ENCODE data around the gene TIMM8B. TPM values are rescaled to one million over a fixed set of nuclear protein-coding genes. Genes with fewer than 3 reads are reported as not detected.

Gene TIMM8B
- polyA plus RNA-seq, 3 donors, result 27.9 to 160 (median 143) TPM

DNA sequence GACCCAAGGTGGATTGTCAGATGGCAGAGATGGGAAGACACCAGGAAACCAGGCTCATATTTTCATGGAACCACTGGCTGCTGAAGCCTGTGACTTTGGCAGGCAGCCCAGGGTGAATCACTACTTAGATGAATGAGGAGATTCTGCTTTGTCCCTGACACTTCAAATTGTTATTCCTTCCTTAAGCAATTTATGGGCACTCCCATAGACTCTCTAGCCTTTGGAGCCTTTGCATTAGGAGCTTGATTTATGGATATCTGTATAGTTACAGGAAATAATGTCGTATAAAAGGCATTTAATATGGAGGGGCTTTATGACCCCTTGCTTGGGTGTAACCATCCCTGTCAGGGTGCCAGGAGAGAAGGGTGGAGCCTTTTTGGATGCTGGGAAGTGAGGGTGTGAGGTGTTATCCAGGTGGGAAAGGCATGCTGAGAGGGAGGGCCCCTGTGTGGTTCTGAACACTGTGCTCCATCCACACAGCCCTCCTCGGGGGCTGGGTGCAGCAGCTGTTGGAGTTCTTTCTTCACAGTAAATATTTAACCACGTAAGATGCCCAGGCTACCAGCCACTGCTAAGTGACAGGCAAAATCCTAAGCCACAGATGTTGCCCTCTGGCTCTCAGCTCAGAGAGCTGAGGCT, 42.0 kb upstream of the TIMM8B start:
- no peak for DNase-seq
- TF ChIP-seq, protein P1, sequence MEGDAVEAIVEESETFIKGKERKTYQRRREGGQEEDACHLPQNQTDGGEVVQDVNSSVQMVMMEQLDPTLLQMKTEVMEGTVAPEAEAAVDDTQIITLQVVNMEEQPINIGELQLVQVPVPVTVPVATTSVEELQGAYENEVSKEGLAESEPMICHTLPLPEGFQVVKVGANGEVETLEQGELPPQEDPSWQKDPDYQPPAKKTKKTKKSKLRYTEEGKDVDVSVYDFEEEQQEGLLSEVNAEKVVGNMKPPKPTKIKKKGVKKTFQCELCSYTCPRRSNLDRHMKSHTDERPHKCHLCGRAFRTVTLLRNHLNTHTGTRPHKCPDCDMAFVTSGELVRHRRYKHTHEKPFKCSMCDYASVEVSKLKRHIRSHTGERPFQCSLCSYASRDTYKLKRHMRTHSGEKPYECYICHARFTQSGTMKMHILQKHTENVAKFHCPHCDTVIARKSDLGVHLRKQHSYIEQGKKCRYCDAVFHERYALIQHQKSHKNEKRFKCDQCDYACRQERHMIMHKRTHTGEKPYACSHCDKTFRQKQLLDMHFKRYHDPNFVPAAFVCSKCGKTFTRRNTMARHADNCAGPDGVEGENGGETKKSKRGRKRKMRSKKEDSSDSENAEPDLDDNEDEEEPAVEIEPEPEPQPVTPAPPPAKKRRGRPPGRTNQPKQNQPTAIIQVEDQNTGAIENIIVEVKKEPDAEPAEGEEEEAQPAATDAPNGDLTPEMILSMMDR (IDR thresholded peaks at IDR 0.05), result no peak
- H3K4me3 Mint-ChIP-seq, result no peak overlapping the region
- peaks cover 0 to 4% of the 10 kb centered on the region in 2 donors for H3K36me3 Mint-ChIP-seq
- no peak overlapping the region for H2AFZ ChIP-seq (ENCODE audit: insufficient read depth, low read depth, low read length, poor library complexity, severe bottlenecking)
- WGBS (ENCODE audit: insufficient coverage), result 75% methylated on average over 2 of the region's 3 CpGs
- no peak overlapping the region for H3K9ac ChIP-seq (ENCODE audit: insufficient read depth, low read length, poor library complexity, severe bottlenecking)
- peaks cover 0 to 2% (median 0%) of the 10 kb centered on the region in 3 donors for H3K27me3 Mint-ChIP-seq (ENCODE audit: low read depth in 3 of 3)
- H3K4me1 ChIP-seq (ENCODE audit: control insufficient read depth in 1 of 2, insufficient read depth in 2 of 2, low read length in 2 of 2), result peaks cover 23 to 25% of the 10 kb centered on the region in 2 donors
- peaks cover 27% of the 10 kb centered on the region for H3K4me1 Mint-ChIP-seq
- H3K79me2 ChIP-seq (ENCODE audit: insufficient read depth, low read length), result no peaks in the 10 kb centered on the region
- no peak overlapping the region for H3K4me2 ChIP-seq (replicated peaks; ENCODE audit: extremely low read depth, low read length, poor library complexity, severe bottlenecking)
- H3K9me3 Mint-ChIP-seq, result peaks cover 0 to 1% (median 0%) of the 10 kb centered on the region in 7 donors
- no peak overlapping the region for H3K4me3 ChIP-seq (replicated peaks in 1 of 3; ENCODE audit: low read depth in 2 of 3, low read length in 3 of 3)
- H3K9me3 ChIP-seq (replicated peaks in 1 of 2; ENCODE audit: control insufficient read depth in 1 of 2, insufficient read depth in 1 of 2, low read length in 2 of 2), result no peaks in the 10 kb centered on the region
- no peaks in the 10 kb centered on the region for H3K36me3 ChIP-seq (replicated peaks in 1 of 2; ENCODE audit: control insufficient read depth in 1 of 2, insufficient read depth in 2 of 2, low read length in 2 of 2)
- H3K27ac ChIP-seq (ENCODE audit: low read depth in 1 of 2, low read length in 2 of 2), result peak overlapping the region in 1 of 2 donors; percentile 31
- intact Hi-C loops (cut with micrococcal nuclease), result no loop called here
- no peaks in the 10 kb centered on the region for H3K27me3 ChIP-seq (ENCODE audit: control insufficient read depth in 2 of 2, insufficient read depth in 2 of 2, low read length in 2 of 2)
- no peaks in the 10 kb centered on the region for H4K20me1 ChIP-seq (ENCODE audit: insufficient read depth, low read length)
- peak overlapping the region in 6 of 7 donors; percentile 11 to 70 (median 54) for H3K27ac Mint-ChIP-seq

GRCh38 chr11:112127056-112127455, 40.5 kb upstream of the TIMM8B start:
- H3K27me3 Mint-ChIP-seq (ENCODE audit: low read depth in 3 of 3), result peaks cover 0 to 2% (median 0%) of the 10 kb centered on the region in 3 donors
- peaks cover 22% of the 10 kb centered on the region for H3K4me1 Mint-ChIP-seq
- H3K4me3 Mint-ChIP-seq, result no peak overlapping the region
- H3K27ac Mint-ChIP-seq, result no peak overlapping the region
- no peak for DNase-seq
- H3K36me3 Mint-ChIP-seq, result peaks cover 3 to 7% of the 10 kb centered on the region in 2 donors
- 100% methylated on average over 1 of the region's 2 CpGs for WGBS (ENCODE audit: insufficient coverage)
- no peaks in the 10 kb centered on the region for H3K36me3 ChIP-seq (replicated peaks in 1 of 2; ENCODE audit: control insufficient read depth in 1 of 2, insufficient read depth in 2 of 2, low read length in 2 of 2)
- intact Hi-C loops (cut with micrococcal nuclease), result no loop called here
- peaks cover 18 to 19% of the 10 kb centered on the region in 2 donors for H3K4me1 ChIP-seq (ENCODE audit: control insufficient read depth in 1 of 2, insufficient read depth in 2 of 2, low read length in 2 of 2)
- H2AFZ ChIP-seq (ENCODE audit: insufficient read depth, low read depth, low read length, poor library complexity, severe bottlenecking), result no peak overlapping the region
- H3K79me2 ChIP-seq (ENCODE audit: insufficient read depth, low read length), result no peaks in the 10 kb centered on the region
- no peak overlapping the region for H3K27ac ChIP-seq (ENCODE audit: low read depth in 1 of 2, low read length in 2 of 2)
- H3K9me3 Mint-ChIP-seq, result peaks cover 0 to 1% (median 0%) of the 10 kb centered on the region in 7 donors
- H3K9ac ChIP-seq (ENCODE audit: insufficient read depth, low read length, poor library complexity, severe bottlenecking), result no peak overlapping the region
- no peaks in the 10 kb centered on the region for H4K20me1 ChIP-seq (ENCODE audit: insufficient read depth, low read length)
- no peaks in the 10 kb centered on the region for H3K27me3 ChIP-seq (ENCODE audit: control insufficient read depth in 2 of 2, insufficient read depth in 2 of 2, low read length in 2 of 2)
- H3K4me3 ChIP-seq (replicated peaks in 1 of 3; ENCODE audit: low read depth in 2 of 3, low read length in 3 of 3), result no peak overlapping the region
- H3K9me3 ChIP-seq (replicated peaks in 1 of 2; ENCODE audit: control insufficient read depth in 1 of 2, insufficient read depth in 1 of 2, low read length in 2 of 2), result no peaks in the 10 kb centered on the region
- TF ChIP-seq, protein P1 (IDR thresholded peaks at IDR 0.05), result no peak
- no peak overlapping the region for H3K4me2 ChIP-seq (replicated peaks; ENCODE audit: extremely low read depth, low read length, poor library complexity, severe bottlenecking)

Measured in CD14-positive monocyte (primary cell).